Right atrium auricular region (tissue), 2 donors: ENCODE data around the gene HLF. TPM values are rescaled to one million over a fixed set of nuclear protein-coding genes. Genes with fewer than 3 reads are reported as not detected.
A peak's percentile ranks its signal among the peaks of the same experiment; 100 is the strongest.

ENCODE experiments used
- DNase-seq: peaks from one replicate; pipeline ENCODE4 v3.0.0-alpha.2; 2019; ENCODE audit warnings: low spot score
- H3K27ac ChIP-seq, 2 donors: fragments of 200-600 bp; sonication (generic); 1 replicate in 1 of 2; 2 replicates in 1 of 2; pipeline ENCODE4 v1.5.1; 2016 to 2019
- H3K27me3 ChIP-seq, 2 donors: fragments of 200-600 bp; sonication (generic); one replicate each; pipeline versions ENCODE4 v1.5.1 to v1.6.0; 2017 to 2019
- H3K36me3 ChIP-seq: fragments of 200-600 bp; sonication (generic); one replicate; pipeline ENCODE4 v1.5.1; 2016
- H3K4me1 ChIP-seq, 2 donors: fragments of 200-600 bp; sonication (generic); one replicate each; pipeline versions ENCODE4 v1.5.1 to v1.6.0; 2017 to 2019
- H3K4me3 ChIP-seq, 2 donors: fragments of 200-600 bp; sonication (generic); 1 replicate in 1 of 2; 2 replicates in 1 of 2; pipeline ENCODE4 v1.5.1; 2017 to 2019; ENCODE audit warnings: mild to moderate bottlenecking in 1 of 2, moderate library complexity in 1 of 2
- H3K9me3 ChIP-seq, 2 donors: fragments of 200-600 bp; sonication (generic); one replicate each; pipeline ENCODE4 v1.5.1; 2019
- CTCF ChIP-seq, 2 donors: fragments of 200-600 bp; sonication (generic); IDR thresholded peaks; one replicate each; pipeline ENCODE4 v1.5.1; 2019; ENCODE audit warnings: antibody characterized with exemption in 2 of 2
- total RNA-seq, 2 donors: library from RNA; depleted of rRNA; stranded (reverse); fragments of >200 nt; gene quantifications; one replicate each; pipeline ENCODE4 v1.1.0, GENCODE V29; 2016

The HLF gene
- total RNA-seq, 2 donors from 2014 or later, result 36.9 to 38.4 TPM

GRCh38 chr17:55318715-55319487 is 54.1 kb downstream of the HLF start:
- no peak for TF ChIP-seq CTCF (IDR thresholded peaks at IDR 0.05)
- H3K36me3 ChIP-seq, result peaks cover 11% of the 10 kb centered on the region
- DNase-seq, result no peak
- no peaks in the 10 kb centered on the region for H3K9me3 ChIP-seq
- no peak overlapping the region for H3K27ac ChIP-seq
- no peaks in the 10 kb centered on the region for H3K4me1 ChIP-seq
- no peak overlapping the region for H3K4me3 ChIP-seq
- no peaks in the 10 kb centered on the region for H3K27me3 ChIP-seq

GRCh38 chr17:55319933-55320593 is 55.3 kb downstream of the HLF start:
- DNase-seq, result no peak
- no peaks in the 10 kb centered on the region for H3K27me3 ChIP-seq
- no peak overlapping the region for H3K4me3 ChIP-seq
- H3K4me1 ChIP-seq, result no peaks in the 10 kb centered on the region
- H3K9me3 ChIP-seq, result no peaks in the 10 kb centered on the region
- peaks cover 11% of the 10 kb centered on the region for H3K36me3 ChIP-seq
- TF ChIP-seq CTCF (IDR thresholded peaks at IDR 0.05), result no peak
- H3K27ac ChIP-seq, result no peak overlapping the region

- no peak overlapping the region for H3K4me3 ChIP-seq
- H3K9me3 ChIP-seq, result no peaks in the 10 kb centered on the region
- no peak for TF ChIP-seq CTCF (IDR thresholded peaks at IDR 0.05)
- H3K27me3 ChIP-seq, result no peaks in the 10 kb centered on the region
- H3K4me1 ChIP-seq, result no peaks in the 10 kb centered on the region
- no peak for DNase-seq
- H3K27ac ChIP-seq, result peak overlapping the region in 1 of 2 donors; percentile 54
- H3K36me3 ChIP-seq, result peaks cover 11% of the 10 kb centered on the region
Measured at GRCh38 chr17:55320594-55321426, 56.0 kb downstream of the HLF start.

- no peak for DNase-seq
- Histone ChIP-seq H3K27ac (peak overlapping the region in 1 of 2 donors; percentile 54), H3K4me3 (no peak overlapping the region), H3K27me3 (no peaks in the 10 kb centered on the region), H3K36me3 (peaks cover 11% of the 10 kb centered on the region), H3K4me1 (no peaks in the 10 kb centered on the region), H3K9me3 (no peaks in the 10 kb centered on the region)
- TF ChIP-seq CTCF (IDR thresholded peaks at IDR 0.05), result no peak
Measured at GRCh38 chr17:55321427-55322060, 56.8 kb downstream of the HLF start.

GRCh38 chr17:55322453-55322985 is 57.8 kb downstream of the HLF start:
- DNase-seq, result no peak
- Histone ChIP-seq H3K27ac (no peak overlapping the region), H3K9me3 (no peaks in the 10 kb centered on the region), H3K36me3 (peaks cover 5% of the 10 kb centered on the region), H3K27me3 (no peaks in the 10 kb centered on the region), H3K4me1 (no peaks in the 10 kb centered on the region), H3K4me3 (no peak overlapping the region)
- no peak for TF ChIP-seq CTCF (IDR thresholded peaks at IDR 0.05)
